ENCODE results near the gene CLRN3. TPM values are rescaled to one million over a fixed set of nuclear protein-coding genes. Genes with fewer than 3 reads are reported as not detected.

The CLRN3 gene
- total and polyA plus RNA-seq, 2 of the 8 experiments (the other 6 are each of a cell fraction or from before 2014, with no cell fraction given): not detected

DNA sequence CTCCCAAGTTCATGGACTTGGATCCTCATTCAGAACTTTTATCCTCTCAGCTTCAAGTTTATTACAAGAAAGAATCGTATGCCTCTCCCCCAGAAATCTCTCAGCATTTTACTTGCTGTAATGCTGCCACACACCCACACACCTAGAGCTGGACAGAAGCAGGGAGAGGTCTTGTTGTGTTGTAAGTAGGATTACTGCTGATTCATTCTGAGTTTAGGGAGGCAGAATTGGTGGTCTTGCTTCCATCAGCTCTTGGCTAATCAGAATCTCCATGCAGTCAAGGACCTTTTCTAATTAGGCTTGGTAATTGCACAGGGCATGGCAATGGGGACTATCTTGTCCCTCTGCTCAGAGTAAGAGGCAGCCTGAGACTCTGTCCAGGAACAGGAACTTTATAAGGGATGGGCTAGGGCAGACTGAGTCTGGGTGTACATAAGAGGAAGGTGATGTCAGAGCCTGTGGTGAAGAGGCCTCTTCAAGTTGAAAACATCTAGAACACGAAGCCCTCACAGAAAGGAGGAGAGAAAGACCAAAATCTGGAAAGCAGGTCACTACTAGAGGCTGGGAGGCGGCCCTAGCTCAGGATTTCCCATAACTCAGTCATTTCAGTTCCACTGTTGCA, 7.1 kb upstream of the CLRN3 start:
- no peak overlapping the region for H3K27ac ChIP-seq (ENCODE audit: low read depth, low read length)
- H2BK15ac ChIP-seq (ENCODE audit: low read length): no peak overlapping the region
- no peaks in the 10 kb centered on the region for H3K27me3 ChIP-seq (replicated peaks in 1 of 4; ENCODE audit: control insufficient read depth in 3 of 4, extremely low read depth in 1 of 4, insufficient read depth in 3 of 4, low read length in 3 of 4)
- CTCF ChIA-PET (ENCODE audit: partially characterized antibody): interaction anchor here (0.7 to 2.3 kb wide), 6 partner anchors 8 to 136 kb away, joined by 3 to 8 read pairs (median 4); partner anchors contain the start of gene PTPRE
- no peak overlapping the region for H3K23ac ChIP-seq (ENCODE audit: insufficient read length)
- FAIRE-seq: no peak
- H4K5ac ChIP-seq (ENCODE audit: insufficient read length, low read depth, low read length): no peak overlapping the region
- H2BK5ac ChIP-seq (ENCODE audit: low read depth, low read length): no peak overlapping the region
- H2BK120ac ChIP-seq (replicated peaks; ENCODE audit: low read depth, low read length): no peak overlapping the region
- no peaks in the 10 kb centered on the region for H4K20me1 ChIP-seq (replicated peaks in 1 of 2; ENCODE audit: control insufficient read depth in 1 of 2, insufficient read depth in 2 of 2, low read length in 2 of 2)
- no peaks in the 10 kb centered on the region for H3K36me3 ChIP-seq (ENCODE audit: control insufficient read depth in 2 of 4, insufficient read depth in 4 of 4, low read length in 3 of 4)
- no peak overlapping the region for H3K4me3 ChIP-seq (ENCODE audit: extremely low read depth in 1 of 4, insufficient read depth in 2 of 4, low read depth in 3 of 4, low read length in 4 of 4)
- H4K91ac ChIP-seq (replicated peaks; ENCODE audit: insufficient read length, low read length): no peak overlapping the region
- no peaks in the 10 kb centered on the region for H3K23me2 ChIP-seq (ENCODE audit: low read depth, low read length)
- POLR2A ChIA-PET (ENCODE audit: partially characterized antibody): no interaction called here
- H3K18ac ChIP-seq (ENCODE audit: extremely low read depth, low read length): no peak overlapping the region
- H4K8ac ChIP-seq (ENCODE audit: extremely low read depth, insufficient read depth, low read length): no peak overlapping the region
- WGBS, 2 experiments (ENCODE audit: extremely low coverage in 1 of 2, insufficient coverage in 1 of 2, insufficient read length in 1 of 2, insufficient replicate concordance in 2 of 2, low coverage in 1 of 2, low lambda C conversion rate in 2 of 2, missing lambda C conversion rate in 1 of 2): 90% methylated on average over 3 of the region's 3 CpGs; no CpG with 5 or more reads in 1 of the 2 experiments
- H3K14ac ChIP-seq (ENCODE audit: insufficient read length): no peak overlapping the region
- H3K4ac ChIP-seq (replicated peaks; ENCODE audit: insufficient read length, low read depth, low read length): no peak overlapping the region
- no peaks in the 10 kb centered on the region for H3K9me3 ChIP-seq (ENCODE audit: insufficient read depth in 2 of 2, low read depth in 1 of 2, low read length in 1 of 2)
- H2AK5ac ChIP-seq (ENCODE audit: low read depth, low read length): no peak overlapping the region
- no peaks in the 10 kb centered on the region for H3K4me1 ChIP-seq (replicated peaks in 1 of 4; ENCODE audit: control insufficient read depth in 3 of 4, insufficient read depth in 4 of 4, low read length in 3 of 4)
- no peak overlapping the region for H2BK20ac ChIP-seq (ENCODE audit: low read length)
- H3K4me2 ChIP-seq (ENCODE audit: insufficient read depth in 1 of 2, low read depth in 2 of 2, low read length in 2 of 2): no peak overlapping the region
- no peak overlapping the region for H3K56ac ChIP-seq (replicated peaks; ENCODE audit: insufficient read length, low read depth, low read length)
- no peak overlapping the region for H2BK12ac ChIP-seq (ENCODE audit: low read depth, low read length)
- H2AFZ ChIP-seq (ENCODE audit: low read length): no peak overlapping the region
- no peaks in the 10 kb centered on the region for H3K79me2 ChIP-seq (ENCODE audit: control insufficient read depth in 1 of 2, insufficient read depth in 2 of 2, low read length in 2 of 2)
- DNase-seq (ENCODE audit: low read depth in 1 of 2, low spot score in 2 of 2): no peak
- H3K9ac ChIP-seq (replicated peaks in 1 of 4; ENCODE audit: extremely low read depth in 1 of 4, low read depth in 3 of 4, low read length in 3 of 4): no peak overlapping the region
- no peaks in the 10 kb centered on the region for H3K79me1 ChIP-seq (ENCODE audit: low read depth, low read length)
- TF ChIP-seq ZNF274 (IDR thresholded peaks at IDR 0.05; ENCODE audit: borderline replicate concordance, extremely low read depth, low read length) (no peak), CHD2 (IDR thresholded peaks at IDR 0.05; ENCODE audit: low read length) (no peak), NANOG (IDR thresholded peaks at IDR 0.05; ENCODE audit: insufficient read depth, low read depth, low read length, poor library complexity, severe bottlenecking) (no peak), SUZ12 (IDR thresholded peaks at IDR 0.05; ENCODE audit: low read length) (no peak), RNF2 (IDR thresholded peaks at IDR 0.05; ENCODE audit: borderline replicate concordance, low read depth, low read length, missing control alignments, poor library complexity, severe bottlenecking) (no peak), TEAD4 (IDR thresholded peaks at IDR 0.05; ENCODE audit: low read depth, low read length) (no peak), RBBP5 (IDR thresholded peaks at IDR 0.05; ENCODE audit: borderline replicate concordance, low read depth, low read length) (no peak), CBX5 (IDR thresholded peaks at IDR 0.05; ENCODE audit: low read depth, low read length) (no peak), SIX5 (IDR thresholded peaks at IDR 0.05; ENCODE audit: low read depth, low read length) (no peak), TBP (IDR thresholded peaks at IDR 0.05; ENCODE audit: low read depth, low read length) (no peak)

All from H1 (cell line).